NCI-H2196 treated with DMSO at 0.1 percent for 48 hours (cell line): ENCODE measurements around the gene ICE1.
"Not testable (repeated sequence)": the region's sequence is repeated elsewhere in the genome, so short reads cannot be mapped to it uniquely, and the experiment has no call there.

Experiments
- DNase-seq: peaks from one replicate; lab custom pipeline; 2025; ENCODE audit not compliant: unreplicated experiment; lab: John Stamatoyannopoulos, UW

Gene ICE1

DNA sequence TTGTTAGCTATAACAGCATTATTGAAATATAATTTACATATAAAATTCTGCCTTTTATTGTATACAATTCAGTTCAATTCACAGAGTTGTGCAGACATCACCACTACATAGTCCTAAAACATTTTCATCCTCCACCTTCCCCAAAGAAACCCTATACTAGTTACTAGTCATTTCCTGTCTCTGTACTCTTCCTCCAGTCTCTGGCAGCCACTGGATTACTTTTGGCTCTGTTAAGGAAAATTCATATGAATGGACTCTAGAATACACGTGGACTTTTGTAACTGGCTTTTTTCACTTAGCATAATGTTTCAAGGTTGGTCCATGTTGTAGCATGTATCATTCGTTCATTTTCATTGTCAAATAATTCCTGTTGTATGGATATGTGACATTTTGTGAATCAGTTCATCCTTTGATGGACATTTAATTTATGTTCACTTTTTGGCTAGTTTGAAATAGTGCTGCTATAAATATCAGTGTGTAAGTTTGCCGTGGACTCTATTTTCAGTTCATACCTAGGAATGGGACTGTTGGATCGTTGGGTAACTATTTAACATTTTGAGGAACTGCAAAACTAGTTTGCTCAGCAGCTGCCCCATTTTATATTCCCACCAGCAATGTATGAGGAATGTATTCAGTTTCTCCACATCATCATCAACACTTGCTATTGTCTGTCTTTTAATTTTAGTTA is 9.7 kb downstream of the ICE1 start:
- DNase-seq, result no peak

GRCh38 chr5:5436203-5436760 is 13.8 kb downstream of the ICE1 start:
- DNase-seq, result no peak

- no peak for DNase-seq
Measured at GRCh38 chr5:5437227-5438172, 15.0 kb downstream of the ICE1 start.

GRCh38 chr5:5451863-5452262 is 29.4 kb downstream of the ICE1 start:
- DNase-seq, result no peak

- DNase-seq, result no peak
Measured at GRCh38 chr5:5453131-5453530, 30.7 kb downstream of the ICE1 start.

- DNase-seq, result no peak
Measured at GRCh38 chr5:5454391-5454790, 31.9 kb downstream of the ICE1 start.

GRCh38 chr5:5456858-5457257 is 34.4 kb downstream of the ICE1 start:
- DNase-seq, result no peak

DNA sequence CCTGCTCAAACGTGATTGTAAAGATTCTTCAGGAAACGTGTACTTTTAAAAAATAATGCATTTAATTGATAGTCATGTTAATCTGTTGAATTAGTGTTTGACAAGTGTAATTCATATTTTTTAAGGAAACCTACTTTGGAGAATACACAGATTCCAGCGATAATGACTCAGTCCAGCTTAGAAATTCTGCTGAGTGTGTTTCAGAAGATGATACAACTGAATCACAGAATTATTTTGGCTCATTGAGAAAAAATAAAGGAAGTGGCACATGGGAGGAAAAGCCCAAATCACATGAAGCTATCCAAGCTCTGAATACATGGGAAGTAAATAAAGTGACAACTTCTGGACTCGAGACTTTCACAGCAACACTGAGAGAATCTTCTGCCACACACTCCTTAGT is 37.8 kb downstream of the ICE1 start:
- no peak for DNase-seq

- DNase-seq, result no peak
Measured at GRCh38 chr5:5461012-5461411, 38.5 kb downstream of the ICE1 start.

DNA sequence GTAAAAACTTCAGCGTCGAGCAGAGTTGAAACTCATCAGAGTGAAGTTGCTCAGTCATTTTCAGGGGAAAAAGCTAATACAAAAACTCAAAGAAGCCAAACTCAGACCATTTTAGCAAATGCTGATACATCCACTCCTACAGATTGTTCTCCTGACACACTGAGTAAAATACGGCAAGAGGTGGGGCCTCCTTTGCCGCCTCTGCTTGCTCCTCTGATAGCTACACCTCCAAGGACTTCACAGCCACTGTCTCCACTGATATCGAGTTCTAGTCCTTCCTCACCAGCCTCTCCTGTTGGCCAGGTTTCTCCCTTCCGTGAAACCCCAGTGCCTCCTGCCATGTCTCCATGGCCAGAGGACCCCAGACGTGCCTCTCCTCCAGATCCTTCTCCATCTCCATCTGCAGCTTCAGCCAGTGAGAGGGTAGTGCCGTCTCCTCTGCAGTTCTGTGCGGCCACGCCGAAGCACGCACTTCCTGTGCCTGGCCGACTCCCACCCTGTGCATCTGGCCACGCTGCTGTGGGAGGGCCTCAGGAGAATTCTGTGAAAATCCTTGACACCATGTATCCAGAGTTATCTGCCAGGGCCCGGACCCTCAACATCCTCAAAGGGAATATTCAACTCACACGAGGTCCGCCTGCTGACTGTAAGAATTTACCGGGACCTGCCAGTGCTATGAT is 41.7 kb downstream of the ICE1 start:
- no peak for DNase-seq

GRCh38 chr5:5466227-5466626 is 43.8 kb downstream of the ICE1 start:
- no peak for DNase-seq

- DNase-seq, result no peak
Measured at GRCh38 chr5:5467737-5468136, 45.3 kb downstream of the ICE1 start.

DNA sequence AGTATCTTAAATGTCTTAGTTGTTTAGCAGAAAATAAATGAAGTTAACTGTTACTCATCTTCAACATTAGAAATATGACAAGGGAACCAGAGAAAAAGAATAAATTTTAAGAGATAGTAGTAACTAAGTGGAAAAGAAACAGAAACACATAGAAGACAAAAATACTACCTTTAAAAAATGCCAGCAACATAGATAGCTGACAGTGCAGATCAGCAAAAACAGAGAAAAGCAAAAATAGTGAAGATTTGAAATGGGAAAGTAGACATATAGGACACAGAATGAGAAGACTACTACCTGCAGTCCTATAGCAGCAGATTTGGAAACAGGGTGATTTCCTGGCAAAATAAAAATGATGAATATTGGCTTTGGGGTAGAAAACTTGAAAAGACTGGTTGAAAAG is 48.5 kb downstream of the ICE1 start:
- no peak for DNase-seq

- no peak for DNase-seq
Measured at GRCh38 chr5:5473226-5473625, 50.7 kb downstream of the ICE1 start.

DNA sequence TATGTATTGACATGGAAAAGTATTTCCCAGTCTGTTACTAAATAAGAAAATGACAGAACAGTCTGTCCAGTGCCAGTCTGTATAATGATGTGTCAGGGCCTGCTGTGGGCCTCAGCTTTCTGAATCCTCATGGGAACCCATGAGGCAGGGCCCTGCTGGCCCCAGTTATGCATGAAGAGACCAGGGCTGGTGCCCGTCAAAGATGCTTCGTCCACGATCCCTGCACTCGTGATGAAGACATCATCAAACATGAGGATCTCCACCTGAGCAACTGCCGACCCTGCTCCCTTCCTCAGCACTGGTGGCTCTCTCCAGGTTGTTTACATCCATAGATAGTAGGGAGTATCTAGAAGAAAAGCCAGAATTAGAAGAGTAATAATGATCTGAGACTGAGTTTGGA is 52.5 kb downstream of the ICE1 start:
- DNase-seq, result no peak

DNA sequence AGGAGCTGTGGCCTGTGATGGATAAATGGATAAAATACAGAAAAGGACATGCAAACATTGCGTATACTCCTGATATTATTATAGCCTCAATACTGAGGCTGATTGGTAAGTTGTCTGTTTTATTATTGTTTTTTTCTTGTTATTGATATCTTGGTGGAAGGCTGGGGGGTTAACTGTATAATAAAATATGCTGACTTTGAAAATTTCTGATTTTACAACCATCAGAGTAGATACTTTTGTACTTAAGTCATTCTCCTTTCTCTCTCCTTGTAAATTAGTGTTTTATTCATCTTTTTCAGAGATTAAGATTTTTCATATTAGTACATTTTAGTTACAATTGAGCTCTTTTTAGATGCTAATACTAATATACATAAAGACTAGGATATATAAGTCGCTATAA is 53.5 kb downstream of the ICE1 start:
- DNase-seq, result no peak

DNA sequence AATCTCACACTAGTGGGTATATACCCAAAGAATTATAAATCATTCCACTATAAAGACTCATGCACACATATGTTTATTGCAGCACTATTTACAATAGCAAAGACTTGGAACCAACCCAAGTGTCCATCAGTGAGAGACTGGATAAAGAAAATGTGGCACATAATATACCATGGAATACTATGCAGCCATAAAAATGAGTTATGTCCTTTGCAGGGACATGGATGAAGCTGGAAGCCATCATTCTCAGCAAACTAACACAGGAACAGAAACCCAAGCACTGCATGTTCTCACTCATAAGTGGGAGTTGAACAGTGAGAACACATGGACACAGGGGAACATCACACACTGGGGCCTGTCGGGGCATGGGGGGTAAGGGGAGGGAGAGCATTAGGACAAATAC is 57.1 kb downstream of the ICE1 start:
- DNase-seq, result not testable (repeated sequence)

GRCh38 chr5:5480481-5481111 is 58.1 kb downstream of the ICE1 start:
- DNase-seq, result no peak

DNA sequence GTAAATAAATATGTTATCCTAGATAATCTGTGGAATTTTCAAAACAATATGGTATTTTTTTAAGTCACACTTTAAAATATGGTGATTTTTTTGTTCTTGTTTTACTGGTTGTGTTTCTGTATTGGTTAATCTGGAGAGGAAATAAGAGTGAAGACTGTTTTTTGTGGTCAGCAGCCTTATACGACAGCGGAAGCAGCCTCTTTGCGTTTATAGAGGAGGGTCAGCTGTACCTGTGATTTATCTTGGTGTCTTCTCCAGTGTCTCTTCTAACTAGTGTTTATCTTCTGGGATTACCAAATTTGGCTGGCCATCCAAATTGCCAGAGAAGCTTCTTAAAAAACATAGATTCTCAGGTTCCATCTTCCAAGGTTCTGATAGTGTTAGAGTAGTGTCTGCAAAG is 58.7 kb downstream of the ICE1 start:
- no peak for DNase-seq

DNA sequence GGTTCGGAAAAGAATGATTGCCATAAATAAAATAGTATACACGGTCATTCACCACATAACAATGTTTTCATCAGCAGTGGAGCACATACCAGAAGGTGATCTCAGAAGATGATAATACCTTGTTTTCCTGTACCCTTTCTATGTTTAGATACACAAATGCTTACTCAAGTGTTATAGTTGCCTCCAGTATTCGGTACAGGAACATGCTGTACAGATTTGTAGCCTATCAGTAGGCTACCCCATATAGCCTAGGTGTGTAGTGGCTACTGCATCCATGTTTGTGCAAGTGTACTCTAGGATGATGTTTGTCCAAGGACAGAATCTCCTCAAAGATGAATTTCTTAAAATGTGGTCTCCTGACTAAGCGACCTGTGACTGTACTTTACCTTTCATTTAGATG is 59.2 kb downstream of the ICE1 start:
- no peak for DNase-seq

DNA sequence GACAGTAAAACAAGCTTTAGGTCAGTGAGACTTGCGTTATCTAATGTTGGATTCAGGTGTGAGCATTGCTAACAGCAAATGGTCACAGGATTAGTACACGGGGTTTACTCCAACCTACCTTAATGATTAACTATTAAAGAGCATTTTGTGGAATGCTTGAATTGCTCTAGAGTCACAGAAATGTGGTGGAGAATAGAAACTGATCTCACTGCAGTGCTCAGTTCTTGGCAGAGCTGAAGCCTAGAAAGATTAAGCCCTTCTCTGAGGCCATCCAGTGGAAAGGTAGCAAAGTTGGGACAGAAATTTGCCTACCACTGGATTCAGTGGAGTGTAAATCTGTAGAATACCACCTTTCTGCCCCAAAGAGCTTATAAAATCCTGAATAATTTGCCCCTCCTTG is 60.9 kb downstream of the ICE1 start:
- DNase-seq, result no peak
